ENCODE measurements around the gene FGF22. TPM values are rescaled to one million over a fixed set of nuclear protein-coding genes. Genes with fewer than 3 reads are reported as not detected.

The FGF22 gene
- total RNA-seq, 2 experiments from 2014 or later = 0.48 TPM; not detected in 1

GRCh38 chr19:633786-634639, 5.7 kb upstream of the FGF22 start:
- no peak for TF ChIP-seq CTCF (conservative IDR thresholded peaks at IDR 0.05; ENCODE audit: low read length)
- no peak for TF ChIP-seq EZH2phosphoT487 (IDR thresholded peaks at IDR 0.05; ENCODE audit: borderline replicate concordance, low read depth, low read length)
- CTCF ChIA-PET (ENCODE audit: unreplicated experiment) = no interaction called here
- Histone ChIP-seq H2AFZ (ENCODE audit: low read length) (peak overlapping the region; percentile 65; the same call in 1 of the 2 replicates), H3K27ac (ENCODE audit: low read depth, low read length, poor library complexity, severe bottlenecking) (no peak overlapping the region), H3K4me1 (ENCODE audit: insufficient read depth, low read length, poor library complexity, severe bottlenecking) (peaks cover 9% of the 10 kb centered on the region), H3K79me2 (ENCODE audit: insufficient read depth, low read depth, low read length) (peaks cover 19% of the 10 kb centered on the region; the same call in 1 of the 2 replicates), H3K9me2 (ENCODE audit: insufficient read depth, low read length) (no peaks in the 10 kb centered on the region), H3K4me2 (ENCODE audit: low read length) (peak overlapping the region; percentile 76), H3K36me3 (ENCODE audit: insufficient read depth, low read length) (peaks cover 24% of the 10 kb centered on the region), H3K9me3 (ENCODE audit: low read length) (no peaks in the 10 kb centered on the region), H3K4me3 (ENCODE audit: low read depth, low read length, poor library complexity, severe bottlenecking) (peak overlapping the region; percentile 93), H4K20me1 (ENCODE audit: insufficient read depth, low read length) (no peaks in the 10 kb centered on the region)
- DNase-seq (ENCODE audit: low spot score) = peak; percentile 15
- POLR2A ChIA-PET = no interaction called here
- intact Hi-C loops (cut with micrococcal nuclease; ENCODE audit: unreplicated experiment) = loop anchor here (2.0 kb wide), 2 partner anchors 29 to 61 kb away; partner anchors contain the start of gene BSG
- BruUV-seq (replicated peaks) = no TSS peak

- intact Hi-C loops (cut with micrococcal nuclease; ENCODE audit: unreplicated experiment) = no loop called here
- peaks cover 19% of the 10 kb centered on the region; the same call in 1 of the 2 replicates for H3K79me2 ChIP-seq (ENCODE audit: insufficient read depth, low read depth, low read length)
- CTCF ChIA-PET (ENCODE audit: unreplicated experiment) = no interaction called here
- BruUV-seq (replicated peaks) = no TSS peak
- DNase-seq (ENCODE audit: low spot score) = no peak
- peaks cover 16% of the 10 kb centered on the region; the same call in 1 of the 2 replicates for H3K36me3 ChIP-seq (ENCODE audit: insufficient read depth, low read length)
- TF ChIP-seq EZH2phosphoT487 (IDR thresholded peaks at IDR 0.05; ENCODE audit: borderline replicate concordance, low read depth, low read length) (no peak), CTCF (conservative IDR thresholded peaks at IDR 0.05; ENCODE audit: low read length) (no peak)
- peaks cover 12% of the 10 kb centered on the region for H3K4me1 ChIP-seq (ENCODE audit: insufficient read depth, low read length, poor library complexity, severe bottlenecking)
- no peak overlapping the region for H3K4me2 ChIP-seq (ENCODE audit: low read length)
- no peak overlapping the region for H2AFZ ChIP-seq (ENCODE audit: low read length)
- no peaks in the 10 kb centered on the region for H3K9me2 ChIP-seq (ENCODE audit: insufficient read depth, low read length)
- POLR2A ChIA-PET = no interaction called here
- no peak overlapping the region for H3K4me3 ChIP-seq (ENCODE audit: low read depth, low read length, poor library complexity, severe bottlenecking)
- H4K20me1 ChIP-seq (ENCODE audit: insufficient read depth, low read length) = no peaks in the 10 kb centered on the region
- H3K9me3 ChIP-seq (ENCODE audit: low read length) = no peaks in the 10 kb centered on the region
- H3K27ac ChIP-seq (ENCODE audit: low read depth, low read length, poor library complexity, severe bottlenecking) = no peak overlapping the region
These were observed 4.6 kb upstream of the FGF22 start for GRCh38 chr19:634975-635652.

All from OCI-LY7 (cell line).